H9 (cell line): ENCODE data around the gene CAB39. TPM values are rescaled to one million over a fixed set of nuclear protein-coding genes. Genes with fewer than 3 reads are reported as not detected.
A peak's percentile ranks its signal among the peaks of the same experiment; 100 is the strongest.

Experiments used
- DNase-seq: peaks from one replicate; pipeline ENCODE4 v3.0.0-alpha.2; 2017
- H2AFZ ChIP-seq: one replicate; pipeline ENCODE4 v1.6.1; 2013; ENCODE audit warnings: mild to moderate bottlenecking, low read length, control low read depth, moderate library complexity
- H2AK5ac ChIP-seq: 2 replicates; pipeline ENCODE4 v1.6.1; 2013; ENCODE audit warnings: low read length, control low read depth, mixed read lengths; ENCODE audit not compliant: insufficient read length
- H2BK120ac ChIP-seq: one replicate; pipeline ENCODE4 v1.6.1; 2013; ENCODE audit warnings: low read depth, mild to moderate bottlenecking, low read length, control low read depth, inconsistent platforms; ENCODE audit not compliant: poor library complexity, severe bottlenecking
- H2BK12ac ChIP-seq: 2 replicates; pipeline ENCODE4 v1.6.1; 2013; ENCODE audit warnings: low read length, control low read depth, mixed read lengths, low read depth; ENCODE audit not compliant: insufficient read length
- H2BK15ac ChIP-seq: 2 replicates; pipeline ENCODE4 v1.6.1; 2013; ENCODE audit warnings: low read depth, low read length, control low read depth
- H2BK20ac ChIP-seq: one replicate; pipeline ENCODE4 v1.6.1; 2013; ENCODE audit warnings: low read depth, mild to moderate bottlenecking, low read length, control low read depth, inconsistent platforms; ENCODE audit not compliant: poor library complexity, severe bottlenecking
- H2BK5ac ChIP-seq: 2 replicates; pipeline ENCODE4 v1.6.1; 2013; ENCODE audit warnings: low read length, control low read depth, mixed read lengths; ENCODE audit not compliant: insufficient read length
- H3K14ac ChIP-seq: 2 replicates; pipeline ENCODE4 v1.6.1; 2013; ENCODE audit warnings: low read length, control low read depth; ENCODE audit not compliant: insufficient read depth
- H3K18ac ChIP-seq: 2 replicates; pipeline ENCODE4 v1.6.1; 2013; ENCODE audit warnings: low read depth, mild to moderate bottlenecking, mixed read lengths, low read length, control low read depth; ENCODE audit not compliant: insufficient read length
- H3K23ac ChIP-seq: 2 replicates; pipeline ENCODE4 v1.6.1; 2013; ENCODE audit warnings: low read length, control low read depth, mixed read lengths, low read depth; ENCODE audit not compliant: insufficient read length
- H3K23me2 ChIP-seq: 2 replicates; pipeline ENCODE4 v1.6.1; 2013; ENCODE audit warnings: low read depth, mild to moderate bottlenecking, mixed read lengths, low read length, control low read depth; ENCODE audit not compliant: insufficient read length, poor library complexity, severe bottlenecking
- H3K27ac ChIP-seq: 2 replicates; pipeline ENCODE4 v1.5.1; 2013; ENCODE audit warnings: low read length, control low read depth, mixed read lengths, low read depth; ENCODE audit not compliant: insufficient read length
- H3K27me3 ChIP-seq: 2 replicates; pipeline ENCODE4 v1.6.1; 2013; ENCODE audit warnings: low read length, control low read depth, inconsistent platforms; ENCODE audit not compliant: insufficient read depth
- H3K4ac ChIP-seq: 2 replicates; pipeline ENCODE4 v1.6.1; 2013; ENCODE audit warnings: low read depth, mild to moderate bottlenecking, control low read depth, inconsistent platforms, low read length, moderate library complexity
- H3K4me1 ChIP-seq: 2 replicates; pipeline ENCODE4 v1.6.1; 2013; ENCODE audit warnings: low read length, control low read depth, inconsistent platforms; ENCODE audit not compliant: insufficient read depth
- H3K4me2 ChIP-seq: 2 replicates; pipeline ENCODE4 v1.6.1; 2013; ENCODE audit warnings: low read length, control low read depth, mixed read lengths; ENCODE audit not compliant: insufficient read length, insufficient read depth
- H3K56ac ChIP-seq: 2 replicates; pipeline ENCODE4 v1.6.1; 2013; ENCODE audit warnings: low read depth, mild to moderate bottlenecking, mixed read lengths, low read length, control low read depth; ENCODE audit not compliant: insufficient read length
- H3K79me1 ChIP-seq: 2 replicates; pipeline ENCODE4 v1.6.1; 2013; ENCODE audit warnings: low read depth, mild to moderate bottlenecking, moderate library complexity, low read length, control low read depth, inconsistent platforms; ENCODE audit not compliant: insufficient read depth, poor library complexity, severe bottlenecking
- H3K79me2 ChIP-seq: 2 replicates; pipeline ENCODE4 v1.6.1; 2013; ENCODE audit warnings: low read length, control low read depth, inconsistent platforms; ENCODE audit not compliant: insufficient read depth
- H3K9ac ChIP-seq: 2 replicates; pipeline ENCODE4 v1.6.1; 2013; ENCODE audit warnings: low read length, control low read depth, mixed read lengths; ENCODE audit not compliant: insufficient read length; ENCODE audit errors: extremely low read depth
- H3K9me3 ChIP-seq: one replicate; pipeline ENCODE4 v1.6.1; 2013; ENCODE audit warnings: low read depth, low read length, inconsistent platforms; ENCODE audit not compliant: control insufficient read depth
- H3T11ph ChIP-seq: one replicate; pipeline ENCODE4 v1.6.1; 2013; ENCODE audit warnings: mild to moderate bottlenecking, low read length, control low read depth, inconsistent platforms
- H4K20me1 ChIP-seq: one replicate; pipeline ENCODE4 v1.6.1; 2013; ENCODE audit not compliant: control insufficient read depth, insufficient read length, insufficient read depth
- H4K5ac ChIP-seq: 2 replicates; pipeline ENCODE4 v1.6.1; 2013; ENCODE audit warnings: low read depth, mild to moderate bottlenecking, mixed read lengths, low read length, control low read depth; ENCODE audit not compliant: insufficient read length
- H4K8ac ChIP-seq: replicated peaks from 2 replicates; pipeline ENCODE4 v1.6.1; 2013; ENCODE audit warnings: low read length, control low read depth, mixed read lengths, low read depth; ENCODE audit not compliant: insufficient read length
- H4K91ac ChIP-seq: 2 replicates; pipeline ENCODE4 v1.6.1; 2013; ENCODE audit warnings: low read depth, mild to moderate bottlenecking, moderate library complexity, mixed read lengths, low read length, control low read depth; ENCODE audit not compliant: insufficient read length
- H3K27ac Mint-ChIP-seq, 3 experiments: 2 replicates in 2 of 3; 3 replicates in 1 of 3; pipeline ENCODE4 v1.8.0; 2020 to 2021; ENCODE audit warnings: mixed read lengths in 3 of 3, mild to moderate bottlenecking in 1 of 3, moderate library complexity in 1 of 3
- H3K27me3 Mint-ChIP-seq: 2 replicates; pipeline ENCODE4 v1.8.0; 2021; ENCODE audit warnings: low read depth, mild to moderate bottlenecking, moderate library complexity, mixed read lengths
- H3K36me3 Mint-ChIP-seq, 3 experiments: 2 replicates in 2 of 3; 3 replicates in 1 of 3; pipeline ENCODE4 v1.8.0; 2020 to 2021; ENCODE audit warnings: low read depth in 3 of 3, mixed read lengths in 3 of 3; ENCODE audit not compliant: insufficient read depth in 1 of 3
- H3K4me1 Mint-ChIP-seq, 2 experiments: 2 replicates each; pipeline ENCODE4 v1.8.0; 2020; ENCODE audit warnings: mixed read lengths in 2 of 2
- H3K4me3 Mint-ChIP-seq, 2 experiments: 2 replicates in 1 of 2; 3 replicates in 1 of 2; pipeline ENCODE4 v1.8.0; 2020 to 2021; ENCODE audit warnings: mild to moderate bottlenecking in 2 of 2, mixed read lengths in 2 of 2, moderate library complexity in 1 of 2
- H3K9me3 Mint-ChIP-seq, 2 experiments: 2 replicates in 1 of 2; 3 replicates in 1 of 2; pipeline ENCODE4 v1.8.0; 2020; ENCODE audit warnings: mild to moderate bottlenecking in 2 of 2, mixed read lengths in 2 of 2, moderate library complexity in 1 of 2
- CTCF ChIP-seq: fragments of 200-600 bp; sonication (generic); conservative IDR thresholded peaks from 3 replicates; pipeline ENCODE4 v1.8.0; 2021; ENCODE audit warnings: antibody characterized with exemption, mild to moderate bottlenecking
- WGBS: extraction: QIAGEN DNeasy Blood & Tissue Kit; methylation state at CpG from one replicate; pipeline ENCODE4 v1.1.7; 2013; ENCODE audit warnings: missing lambda C conversion rate, low lambda C conversion rate, mixed read lengths; ENCODE audit not compliant: insufficient read length; ENCODE audit errors: extremely low coverage; 5-methylcytosine and 5-hydroxymethylcytosine counted together
- total RNA-seq: library from RNA; stranded (reverse); gene quantifications from 2 replicates; pipeline ENCODE4 v1.2.1, GENCODE V29; 2021

The CAB39 gene
- total RNA-seq, 1 experiment from 2014 or later, result 42.7 TPM

DNA sequence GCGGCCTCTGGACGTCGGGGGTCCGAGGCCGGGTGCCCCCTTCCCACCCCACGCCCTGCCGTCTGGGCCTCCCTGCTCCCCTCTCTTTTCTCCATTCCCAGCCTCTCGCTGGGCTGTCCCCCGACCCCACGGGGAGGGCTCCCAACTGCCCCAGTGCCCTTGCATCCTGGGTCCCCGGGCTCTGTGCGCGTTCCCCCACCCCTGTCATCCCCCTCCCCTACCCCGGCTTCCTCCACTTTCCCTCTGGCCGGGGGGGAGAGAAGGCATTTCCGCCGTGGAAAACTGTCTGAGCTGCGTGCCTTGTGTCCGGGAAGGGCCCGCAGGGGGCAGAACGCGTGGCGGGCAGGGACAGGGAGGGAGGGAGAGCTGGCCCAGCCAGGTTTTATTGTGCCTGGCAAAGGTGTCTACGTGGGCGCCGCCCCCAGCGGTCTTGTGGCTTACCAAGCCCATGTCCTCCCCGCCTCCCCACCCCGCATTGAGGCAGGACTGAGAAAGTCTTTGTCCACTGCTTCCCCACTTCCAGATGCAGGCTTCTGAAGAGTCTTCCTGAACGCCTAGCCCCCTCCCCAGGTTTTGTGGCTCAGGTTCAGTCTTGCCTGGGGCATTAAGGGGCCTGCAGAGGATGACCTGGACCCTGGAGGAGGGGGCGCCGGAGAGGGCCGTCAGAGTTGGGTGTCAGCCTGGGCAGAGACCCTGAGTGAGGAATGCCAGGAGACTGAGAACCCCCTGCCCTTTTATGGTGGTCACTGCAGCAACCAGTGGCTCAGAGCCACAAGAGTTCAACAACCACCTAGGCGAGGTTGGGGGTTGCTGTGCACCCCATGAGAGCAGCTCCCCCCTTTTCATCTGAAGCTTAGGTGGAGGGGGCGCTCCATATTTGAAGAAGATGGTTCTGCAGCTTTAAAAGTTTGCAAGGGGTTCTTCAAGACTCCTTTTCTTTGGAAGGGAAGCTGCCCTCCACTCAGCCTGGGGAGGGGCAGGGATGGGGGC lies 153.4 kb downstream of the CAB39 start:
- Mint-ChIP-seq H3K4me1 (peaks cover 73 to 75% of the 10 kb centered on the region in 2 experiments), H3K36me3 (peaks cover 0 to 5% (median 5%) of the 10 kb centered on the region in 3 experiments; a peak in 2 of 7 replicates), H3K4me3 (peak overlapping the region; percentile 88 to 93), H3K27ac (peak overlapping the region; percentile 79 to 98 (median 80); a peak in 5 of 7 replicates), H3K9me3 (peaks cover 0 to 2% of the 10 kb centered on the region in 2 experiments; a peak in 2 of 5 replicates), H3K27me3 (peaks cover 5% of the 10 kb centered on the region; the same call in 1 of the 2 replicates)
- Histone ChIP-seq H2BK20ac (no peak overlapping the region), H3K23ac (no peak overlapping the region), H3K79me1 (no peaks in the 10 kb centered on the region), H3K27ac (no peak overlapping the region), H3K14ac (peak overlapping the region; percentile 21; the same call in 1 of the 2 replicates), H2BK5ac (no peak overlapping the region), H3K27me3 (no peaks in the 10 kb centered on the region), H3K9ac (peak overlapping the region; percentile 79), H4K8ac (no peak overlapping the region), H4K5ac (no peak overlapping the region), H3K4me1 (peaks cover 25% of the 10 kb centered on the region; the same call in 1 of the 2 replicates), H2BK12ac (no peak overlapping the region), H4K20me1 (no peaks in the 10 kb centered on the region), H3K4ac (no peak overlapping the region), H3K4me2 (peak overlapping the region; percentile 73), H3K9me3 (no peaks in the 10 kb centered on the region), H3K18ac (peak overlapping the region; percentile 7), H2AFZ (no peak overlapping the region), H3K23me2 (peaks cover 10% of the 10 kb centered on the region), H2BK15ac (no peak overlapping the region), H2AK5ac (no peak overlapping the region), H4K91ac (no peak overlapping the region), H3K79me2 (peaks cover 36% of the 10 kb centered on the region), H2BK120ac (no peak overlapping the region), H3T11ph (no peak overlapping the region), H3K56ac (no peak overlapping the region)
- DNase-seq, result peak; percentile 54
- no CpG with 5 or more reads among the region's 35 CpGs for WGBS
- TF ChIP-seq CTCF, result no peak
